GM21576 (cell line): ENCODE measurements around the gene ICE2.

Source experiments
- ATAC-seq: cut with Tn5 transposase; IDR thresholded peaks from one replicate; pipeline ENCODE4 v1.9.1; 2021; ENCODE audit warnings: mild to moderate bottlenecking, moderate library complexity; ENCODE audit not compliant: unreplicated experiment

The ICE2 gene

GRCh38 chr15:60391722-60392315, 87.1 kb downstream of the ICE2 start:
- no peak for ATAC-seq

- ATAC-seq, result no peak
Observed at GRCh38 chr15:60390871-60391501, 88.0 kb downstream of the ICE2 start.

DNA sequence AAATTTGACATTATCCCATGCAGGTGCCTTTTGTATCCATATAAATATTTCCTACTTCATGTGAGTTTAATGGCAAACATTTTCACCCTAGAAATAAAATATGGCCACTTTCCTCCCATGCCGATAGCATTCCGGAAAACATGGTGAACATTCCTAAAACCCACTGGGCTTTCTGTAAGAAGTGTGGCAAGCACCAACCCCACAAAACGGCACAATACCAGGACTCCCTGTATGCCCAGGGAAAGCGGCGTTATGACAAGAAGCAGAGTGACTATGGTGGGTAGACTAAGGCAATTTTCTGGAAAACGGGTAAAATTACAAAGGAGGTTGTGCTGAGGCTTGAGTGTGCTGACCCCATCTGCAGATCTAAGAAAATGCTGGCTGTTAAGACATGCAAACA, 88.7 kb downstream of the ICE2 start:
- ATAC-seq, result no peak

DNA sequence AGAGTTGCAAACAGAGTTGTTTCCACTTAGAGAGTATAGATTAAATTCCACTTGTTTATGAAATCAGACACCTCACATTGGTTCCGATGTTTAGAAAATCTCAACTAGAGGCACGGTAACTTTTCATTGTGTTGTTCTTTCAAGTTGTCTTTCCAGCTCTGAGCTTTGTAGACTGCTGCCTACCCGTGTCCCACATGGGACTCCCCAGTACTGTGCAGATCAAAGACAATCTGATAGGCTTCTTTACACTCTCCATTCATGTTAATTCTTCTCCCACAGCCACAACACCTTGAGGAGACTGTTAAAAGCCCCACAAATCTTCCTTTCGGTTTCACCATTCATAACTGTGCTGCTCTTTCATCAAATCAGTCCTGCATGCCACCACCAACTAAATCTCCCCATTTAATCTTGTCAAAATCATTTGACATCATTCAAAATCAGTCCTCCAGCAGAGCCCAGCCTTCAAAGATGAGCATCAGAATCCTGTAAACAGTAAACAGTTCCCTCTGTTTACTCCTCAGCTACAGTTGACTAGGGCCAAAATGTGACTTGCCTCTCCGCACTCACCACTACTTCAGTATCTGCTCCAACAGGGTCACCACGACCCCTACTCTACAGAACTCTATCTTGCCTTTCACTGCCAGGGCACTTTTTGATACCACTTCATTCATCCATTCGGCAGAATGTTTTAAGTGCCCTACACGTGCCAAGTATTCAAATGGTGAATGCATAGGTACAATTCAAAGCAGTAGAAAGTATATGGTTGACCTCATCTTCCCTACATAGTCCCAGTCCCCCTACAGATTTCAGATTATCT, 89.5 kb downstream of the ICE2 start:
- ATAC-seq, result peak; percentile 61

DNA sequence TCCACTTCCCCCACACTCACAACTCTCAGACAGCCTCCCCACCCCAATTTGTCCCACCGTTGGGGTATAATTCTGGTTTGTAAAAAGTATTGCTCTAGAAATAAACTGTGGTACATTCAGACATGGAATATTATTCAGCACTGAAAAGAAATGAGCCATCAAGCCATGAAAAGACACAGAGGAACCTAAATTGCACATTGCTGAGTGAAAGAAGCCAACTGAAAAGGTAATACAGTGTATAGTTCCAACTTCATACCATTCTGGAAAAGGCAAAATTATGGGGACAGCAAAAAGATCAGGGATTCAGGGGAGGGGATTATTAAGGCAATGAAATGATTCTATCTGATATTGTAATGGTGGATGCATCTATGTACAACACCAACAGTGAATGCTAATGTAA, 91.6 kb downstream of the ICE2 start:
- ATAC-seq, result no peak

DNA sequence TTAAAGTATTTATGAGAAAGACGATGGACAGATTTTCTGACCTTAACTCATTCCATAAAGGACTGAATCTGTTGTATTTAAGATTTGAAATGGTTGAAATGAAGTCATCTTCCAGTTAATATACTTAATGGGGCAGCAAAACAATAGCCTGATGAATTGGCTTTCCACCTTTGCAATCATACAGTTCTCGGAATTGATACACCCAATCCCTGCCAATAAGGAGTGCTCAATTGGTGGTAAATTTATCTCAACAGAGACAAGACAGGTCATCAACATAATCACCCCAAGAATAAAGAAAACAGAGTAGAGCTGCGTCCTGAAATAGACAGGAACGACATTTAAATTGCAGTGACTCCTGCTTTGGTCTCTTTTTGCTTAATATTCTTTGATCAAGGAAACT, 92.3 kb downstream of the ICE2 start:
- ATAC-seq, result no peak

DNA sequence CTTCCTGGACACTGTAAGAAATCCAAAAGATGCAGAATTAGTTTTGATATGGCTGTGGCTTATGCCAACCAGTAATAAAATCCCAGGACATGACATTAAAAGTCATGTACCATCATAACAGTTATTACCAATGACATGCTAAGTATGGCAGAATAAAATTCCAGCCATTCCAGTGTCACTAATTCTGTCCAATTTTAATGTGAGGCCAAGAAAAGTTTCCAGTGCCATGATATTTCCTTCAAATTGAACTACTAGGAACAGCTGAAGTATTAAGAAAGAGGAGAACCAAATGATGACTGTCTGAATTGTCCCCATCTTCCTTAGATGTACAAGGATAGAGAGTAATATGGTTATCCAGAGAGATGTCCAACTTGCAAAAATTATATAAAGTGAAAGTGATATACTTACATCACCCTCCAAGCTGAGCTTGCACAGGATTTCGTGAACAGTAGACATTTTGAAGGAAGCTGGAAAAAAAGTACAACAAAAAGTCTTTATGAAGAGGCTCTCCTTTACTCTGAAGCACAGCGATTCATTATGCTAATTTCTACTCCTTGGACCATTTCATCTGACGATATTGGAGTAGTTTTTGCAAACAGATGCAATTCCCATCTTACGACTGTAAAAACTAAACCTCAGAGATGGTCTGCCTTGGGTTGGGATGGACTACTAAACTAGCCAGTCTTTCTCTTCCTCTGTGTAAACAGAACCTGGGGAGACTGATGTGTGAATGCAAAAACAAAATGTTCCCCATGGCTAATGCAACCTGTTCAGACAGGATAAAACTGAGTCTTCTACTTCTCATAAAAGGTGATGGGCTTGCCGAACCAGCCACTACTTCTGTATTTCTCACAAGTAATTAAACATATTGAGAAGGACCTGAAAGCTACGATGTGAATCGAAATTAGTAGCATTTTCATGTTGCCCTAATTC, 93.1 kb downstream of the ICE2 start:
- no peak for ATAC-seq

- no peak for ATAC-seq
Observed at GRCh38 chr15:60384526-60385126, 94.3 kb downstream of the ICE2 start.

DNA sequence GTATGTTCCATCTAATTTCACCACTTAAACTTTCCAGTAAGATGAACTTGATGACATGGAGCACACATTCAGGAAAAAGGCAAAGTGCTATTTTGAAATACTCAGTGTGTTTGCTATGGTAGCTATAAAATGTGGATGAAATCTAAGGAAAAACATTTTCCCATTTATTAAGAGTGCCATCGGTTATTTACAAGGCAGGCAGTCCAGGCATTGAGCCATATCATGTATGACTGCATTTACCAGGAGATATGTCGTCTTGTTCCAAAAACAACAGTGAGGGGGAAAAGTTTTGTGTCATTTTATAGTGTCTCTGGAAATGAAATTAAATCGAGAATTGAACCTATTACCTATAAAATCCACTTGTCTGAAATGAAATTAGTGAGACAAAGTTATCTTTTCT, 94.9 kb downstream of the ICE2 start:
- ATAC-seq, result no peak

DNA sequence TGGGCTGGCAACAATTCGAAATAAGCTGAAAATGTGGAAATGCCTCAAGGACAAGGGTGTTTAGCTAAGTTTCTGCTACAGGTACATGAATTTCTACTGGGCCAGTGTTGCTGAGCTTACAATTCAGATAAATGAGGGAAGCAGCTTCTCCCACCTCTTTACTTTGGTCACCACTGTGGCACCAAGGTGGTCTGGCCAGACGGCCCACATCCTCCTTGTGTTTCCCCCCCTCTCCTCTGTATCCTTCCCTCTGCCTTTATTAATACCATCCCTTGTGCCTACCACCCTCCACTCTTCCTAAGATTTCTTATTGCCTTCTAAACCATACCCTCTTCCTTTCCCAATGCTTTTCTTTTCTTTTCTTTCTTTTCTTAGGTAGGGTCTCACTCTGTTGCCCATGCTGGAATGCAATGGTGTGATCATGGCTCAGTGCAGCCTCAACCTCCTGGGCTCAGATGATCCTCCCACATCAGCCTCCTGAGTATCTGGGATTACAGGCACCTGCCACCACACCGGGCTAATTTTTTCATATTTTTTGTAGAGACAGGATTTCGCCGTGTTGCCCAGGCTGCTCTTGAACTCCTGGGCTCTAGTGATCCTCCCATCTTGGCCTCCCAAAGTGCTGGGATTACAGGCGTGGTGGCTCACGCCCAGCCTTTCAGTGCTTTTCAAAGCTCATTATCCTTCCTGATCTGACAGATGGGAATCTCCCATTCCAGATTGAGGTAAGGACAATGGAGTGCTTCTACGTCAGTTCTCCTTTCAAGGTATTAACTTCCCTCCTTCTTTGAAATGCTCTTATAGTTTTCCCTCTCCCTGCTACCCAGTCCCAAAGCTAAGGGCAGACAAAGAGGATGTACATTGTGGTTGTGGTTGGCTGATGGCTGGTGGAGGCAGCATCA, 95.9 kb downstream of the ICE2 start:
- ATAC-seq, result no peak

DNA sequence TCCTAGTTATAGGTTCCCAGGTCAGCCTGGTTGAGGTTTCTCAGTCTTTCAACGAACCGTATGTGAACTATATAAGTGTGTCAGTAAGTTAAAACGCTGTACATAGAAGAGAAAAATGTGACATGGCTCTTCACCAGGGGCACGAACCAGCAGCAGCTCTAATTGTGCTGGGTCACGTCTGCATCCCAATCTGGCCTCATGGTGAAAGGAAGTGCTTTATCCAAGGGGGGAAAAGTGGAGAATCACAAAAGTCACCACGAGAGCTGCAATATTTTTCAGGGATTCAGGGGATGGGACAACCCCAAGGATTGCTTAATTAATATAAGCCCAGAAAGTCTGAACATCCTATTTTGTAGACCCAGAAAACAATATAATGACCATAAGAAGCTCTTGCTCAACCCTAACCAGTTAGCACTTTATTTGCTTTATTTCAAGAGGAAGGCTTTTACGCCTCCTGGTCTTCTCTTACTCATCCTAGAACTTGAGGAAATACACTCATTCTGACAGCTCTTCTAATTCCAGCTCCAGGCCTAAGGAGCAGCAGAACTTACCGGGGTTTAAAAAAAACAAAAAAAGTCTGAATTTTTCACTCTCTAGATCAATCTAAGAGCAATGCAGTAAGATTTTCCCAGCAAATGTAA, 97.7 kb downstream of the ICE2 start:
- no peak for ATAC-seq

DNA sequence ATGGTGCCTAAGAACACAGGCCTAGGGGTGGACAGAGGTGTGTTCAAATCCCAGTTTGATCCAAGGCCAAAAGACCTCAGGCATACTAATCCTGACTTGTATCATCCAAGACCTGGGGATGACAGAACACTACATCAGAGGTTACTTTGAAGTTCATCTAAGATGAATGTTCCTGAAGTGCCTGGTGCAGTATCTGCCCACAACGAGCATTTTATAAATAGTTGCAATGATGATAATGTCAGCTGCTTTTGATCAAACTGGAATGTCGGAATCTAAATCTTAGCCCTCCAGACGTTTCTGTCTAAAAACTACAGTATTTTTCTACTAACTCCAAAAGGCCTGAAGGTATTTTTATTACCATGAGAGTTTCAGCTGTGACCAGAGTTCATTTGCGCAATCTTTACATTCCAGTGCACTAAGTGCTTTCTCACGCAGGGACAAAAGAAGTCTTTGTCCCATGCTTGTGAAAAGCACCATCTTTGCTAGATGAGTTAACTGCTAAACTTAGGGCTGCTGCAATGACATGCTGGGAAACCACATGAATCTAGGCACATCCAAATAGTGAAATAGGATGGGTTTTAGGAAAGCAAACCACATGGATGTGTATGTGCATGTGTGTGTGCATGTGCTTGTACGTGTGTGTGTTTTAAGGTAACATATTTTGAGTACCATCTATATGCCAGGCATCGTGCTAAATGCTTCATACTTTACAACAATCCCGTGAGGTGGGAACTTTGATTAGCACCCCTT, 99.2 kb downstream of the ICE2 start:
- ATAC-seq, result no peak

GRCh38 chr15:60379185-60379524, 99.8 kb downstream of the ICE2 start:
- no peak for ATAC-seq

DNA sequence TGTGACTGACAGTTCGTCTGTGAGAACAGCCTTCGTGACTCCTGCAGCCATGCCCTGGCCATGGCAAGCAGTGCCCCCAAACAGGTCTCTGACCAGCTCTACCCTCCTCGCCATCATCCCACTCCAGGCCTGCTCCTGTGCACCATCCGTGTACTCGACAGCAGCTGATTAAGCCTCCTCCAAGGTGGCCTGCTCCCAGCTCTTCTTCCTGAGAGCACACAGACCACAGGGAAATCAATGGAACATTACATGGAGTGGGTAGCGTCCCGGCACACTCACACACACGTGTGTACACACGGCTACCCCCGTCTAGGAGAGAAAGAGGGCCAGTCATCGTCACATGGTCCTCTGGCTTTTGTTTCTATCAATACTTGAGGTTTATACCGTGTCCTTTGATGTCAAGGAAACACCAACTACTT, 102.3 kb downstream of the ICE2 start:
- ATAC-seq, result no peak

DNA sequence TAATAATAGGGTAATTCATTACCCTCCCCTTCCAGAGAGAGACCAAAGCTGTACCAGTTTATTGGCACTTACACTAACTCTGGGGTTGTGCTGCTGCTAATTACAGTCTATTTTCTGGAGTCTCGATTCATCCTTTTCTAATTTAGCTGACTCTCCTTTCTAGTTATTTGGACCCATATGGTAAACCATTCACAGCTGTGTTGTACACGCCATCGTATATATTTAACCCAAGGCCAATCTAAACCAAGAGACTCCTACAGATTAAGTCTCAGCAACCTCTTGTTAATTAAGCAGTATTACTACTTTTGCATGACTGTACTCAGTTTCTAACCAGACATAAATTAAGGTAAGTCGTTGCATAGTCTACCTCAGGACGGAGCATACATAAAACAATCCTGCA, 103.6 kb downstream of the ICE2 start:
- ATAC-seq, result no peak

DNA sequence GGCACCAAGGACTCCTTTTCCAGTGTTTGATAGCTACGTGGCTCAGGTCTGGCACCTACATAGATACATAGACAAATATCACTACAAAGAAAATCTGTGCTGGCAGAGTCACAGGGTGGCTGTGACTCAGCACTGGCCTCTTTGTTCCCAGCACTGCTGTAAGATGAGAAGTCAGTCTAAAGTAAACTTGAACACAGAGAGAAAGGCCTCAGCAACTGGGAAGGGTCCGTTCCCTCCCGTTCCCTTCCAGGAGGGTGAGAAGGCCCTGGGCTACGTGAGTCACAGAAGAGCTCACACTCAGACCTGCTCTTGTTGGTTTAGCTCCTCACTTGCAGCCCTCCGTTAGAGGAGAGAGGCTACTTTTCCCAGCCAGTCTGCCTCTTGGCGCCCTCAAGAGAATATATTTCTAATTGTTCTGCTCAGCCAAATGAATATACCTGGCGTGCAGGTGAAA, 104.3 kb downstream of the ICE2 start:
- ATAC-seq, result no peak

- no peak for ATAC-seq
Observed at GRCh38 chr15:60374209-60374608, 104.7 kb downstream of the ICE2 start.

- no peak for ATAC-seq
Observed at GRCh38 chr15:60373745-60374144, 105.2 kb downstream of the ICE2 start.

- no peak for ATAC-seq
Observed at GRCh38 chr15:60373327-60373726, 105.6 kb downstream of the ICE2 start.
